GM10266 (cell line): ENCODE measurements around the gene ACBD6.

Source experiments
- DNase-seq: peaks from one replicate; pipeline ENCODE4 v3.0.0; 2012; ENCODE audit errors: extremely low spot score
- TF ChIP-seq, protein P1 (sequence below): IDR thresholded peaks from 2 replicates; pipeline ENCODE4 v1.5.1; 2012; ENCODE audit warnings: mild to moderate bottlenecking, low read depth; ENCODE audit not compliant: control insufficient read depth, insufficient read depth; ENCODE audit errors: missing control alignments

Gene ACBD6

DNA sequence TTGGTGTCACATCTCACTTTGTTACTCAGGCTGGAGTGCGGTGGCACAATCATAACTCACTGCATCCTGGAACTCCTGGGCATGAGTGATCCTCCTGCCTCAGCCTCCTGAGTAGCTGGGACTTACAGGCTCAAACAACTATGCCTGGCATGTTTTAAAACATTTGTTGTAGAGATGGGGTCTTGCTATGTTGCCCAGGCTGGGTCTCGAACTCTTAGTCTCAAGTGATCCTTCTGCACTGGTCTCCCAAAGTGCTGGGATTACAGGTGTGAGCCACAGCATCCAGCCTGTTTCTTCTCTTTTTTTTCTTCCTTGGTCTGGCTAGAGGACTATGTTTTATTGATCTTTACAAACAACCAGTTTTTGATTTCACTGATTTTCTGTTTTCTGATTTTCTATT is 207.7 kb downstream of the ACBD6 start:
- TF ChIP-seq, protein P1, sequence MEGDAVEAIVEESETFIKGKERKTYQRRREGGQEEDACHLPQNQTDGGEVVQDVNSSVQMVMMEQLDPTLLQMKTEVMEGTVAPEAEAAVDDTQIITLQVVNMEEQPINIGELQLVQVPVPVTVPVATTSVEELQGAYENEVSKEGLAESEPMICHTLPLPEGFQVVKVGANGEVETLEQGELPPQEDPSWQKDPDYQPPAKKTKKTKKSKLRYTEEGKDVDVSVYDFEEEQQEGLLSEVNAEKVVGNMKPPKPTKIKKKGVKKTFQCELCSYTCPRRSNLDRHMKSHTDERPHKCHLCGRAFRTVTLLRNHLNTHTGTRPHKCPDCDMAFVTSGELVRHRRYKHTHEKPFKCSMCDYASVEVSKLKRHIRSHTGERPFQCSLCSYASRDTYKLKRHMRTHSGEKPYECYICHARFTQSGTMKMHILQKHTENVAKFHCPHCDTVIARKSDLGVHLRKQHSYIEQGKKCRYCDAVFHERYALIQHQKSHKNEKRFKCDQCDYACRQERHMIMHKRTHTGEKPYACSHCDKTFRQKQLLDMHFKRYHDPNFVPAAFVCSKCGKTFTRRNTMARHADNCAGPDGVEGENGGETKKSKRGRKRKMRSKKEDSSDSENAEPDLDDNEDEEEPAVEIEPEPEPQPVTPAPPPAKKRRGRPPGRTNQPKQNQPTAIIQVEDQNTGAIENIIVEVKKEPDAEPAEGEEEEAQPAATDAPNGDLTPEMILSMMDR: no peak
- DNase-seq: no peak

DNA sequence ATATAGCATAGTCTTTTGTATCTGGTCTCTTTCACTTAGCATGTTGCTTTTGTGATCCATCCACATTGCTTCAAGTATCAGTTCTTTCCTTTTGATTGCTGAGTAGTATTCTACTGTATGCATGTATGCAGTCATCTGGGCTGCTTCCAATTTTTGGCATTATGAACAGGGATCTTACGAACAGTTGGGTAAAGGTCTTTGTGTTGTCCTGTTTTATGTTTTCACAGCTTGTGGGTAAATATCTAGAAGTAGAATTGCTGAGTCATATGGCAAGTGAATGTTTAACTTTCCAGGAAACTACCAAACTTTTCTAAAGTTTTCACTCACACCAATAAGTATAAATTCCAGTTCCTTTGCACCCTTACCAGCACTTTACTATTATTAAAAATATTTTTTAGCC is 211.4 kb downstream of the ACBD6 start:
- no peak for DNase-seq
- TF ChIP-seq, protein P1: no peak

DNA sequence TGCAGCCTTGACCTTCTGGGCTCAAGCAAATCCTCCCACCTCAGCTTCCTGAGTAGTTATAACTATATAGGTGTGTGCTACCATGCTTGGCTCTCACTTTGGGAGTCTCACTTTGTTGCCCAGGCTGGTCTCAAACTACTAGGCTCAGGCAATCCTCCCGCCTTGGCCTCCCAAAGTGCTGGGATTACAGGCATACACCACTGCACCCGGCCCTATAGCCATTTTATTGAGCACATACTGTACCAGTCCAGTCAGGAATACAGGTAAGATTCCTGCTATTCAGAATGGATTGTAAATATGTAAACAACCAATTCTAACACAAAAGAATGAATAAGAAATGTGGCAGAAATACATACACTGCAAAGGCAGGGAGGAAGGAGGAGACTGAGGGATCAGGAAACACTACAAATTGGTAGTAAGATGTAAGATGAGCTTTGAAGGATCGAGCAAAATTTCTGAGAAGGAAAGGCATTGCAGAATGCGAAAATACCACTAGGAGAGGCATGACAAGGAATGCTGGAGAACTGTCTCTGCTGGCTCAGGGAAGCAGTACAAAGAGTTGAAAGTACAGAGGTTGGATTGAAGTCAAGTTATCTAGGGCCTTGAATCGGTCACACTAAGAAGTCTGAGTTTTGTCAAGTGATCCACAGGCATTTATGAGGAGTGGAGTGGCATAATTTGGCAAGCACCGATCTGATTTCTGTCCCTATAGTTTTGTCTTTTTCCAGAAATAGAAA is 211.9 kb downstream of the ACBD6 start:
- TF ChIP-seq, protein P1: no peak
- no peak for DNase-seq

DNA sequence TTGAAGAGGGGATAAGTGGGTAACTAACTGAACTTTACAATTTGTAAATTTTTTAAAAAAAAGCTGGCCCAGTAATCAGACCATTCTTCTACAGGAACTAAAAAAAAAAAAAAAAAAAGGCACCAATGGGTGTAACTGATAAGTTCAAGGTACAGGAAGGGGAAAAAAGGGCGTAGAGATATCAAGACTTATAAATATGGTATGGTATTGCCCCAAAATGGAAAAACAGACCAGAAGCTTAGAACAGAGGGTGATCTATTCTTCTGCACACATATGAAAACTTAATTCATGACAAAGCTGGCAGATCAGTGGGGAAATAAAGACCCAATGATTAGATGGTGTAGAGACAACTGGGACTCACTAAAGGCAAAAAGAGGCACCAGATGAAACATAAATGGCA is 213.4 kb downstream of the ACBD6 start:
- DNase-seq: no peak
- TF ChIP-seq, protein P1: no peak

DNA sequence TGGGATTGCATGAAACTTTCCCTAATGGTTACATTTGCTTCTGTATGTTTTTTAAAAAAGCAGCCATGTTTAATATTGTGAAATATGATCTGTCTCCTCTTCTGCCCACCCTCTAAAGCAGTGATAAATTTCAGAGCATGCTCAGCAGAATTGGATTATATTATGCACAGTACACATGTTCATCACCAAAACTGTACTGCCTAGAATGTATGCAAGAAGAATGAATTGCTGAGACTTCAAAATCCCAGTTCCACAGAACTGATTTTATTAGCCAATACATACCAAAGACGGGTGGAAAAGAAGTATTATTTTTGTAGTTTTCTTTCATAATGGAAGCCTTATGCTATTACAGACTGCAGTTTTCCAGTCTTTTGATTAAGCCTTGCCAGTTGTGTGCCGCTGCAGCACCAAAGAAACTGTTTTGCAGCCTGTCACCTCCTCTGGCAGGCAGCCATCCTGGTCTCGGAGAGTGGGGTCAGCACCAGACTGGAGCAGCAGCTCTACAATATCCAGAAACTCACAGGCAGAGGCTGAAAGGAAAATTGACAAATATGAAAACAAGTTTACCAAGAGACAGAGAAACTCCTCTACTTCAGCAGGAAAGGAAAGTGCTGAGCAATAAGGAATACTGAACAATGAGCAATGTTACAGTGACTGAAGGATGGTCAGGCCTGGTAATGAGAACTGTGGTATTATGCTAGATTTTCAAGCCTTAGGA is 214.2 kb downstream of the ACBD6 start:
- TF ChIP-seq, protein P1: no peak
- DNase-seq: no peak

DNA sequence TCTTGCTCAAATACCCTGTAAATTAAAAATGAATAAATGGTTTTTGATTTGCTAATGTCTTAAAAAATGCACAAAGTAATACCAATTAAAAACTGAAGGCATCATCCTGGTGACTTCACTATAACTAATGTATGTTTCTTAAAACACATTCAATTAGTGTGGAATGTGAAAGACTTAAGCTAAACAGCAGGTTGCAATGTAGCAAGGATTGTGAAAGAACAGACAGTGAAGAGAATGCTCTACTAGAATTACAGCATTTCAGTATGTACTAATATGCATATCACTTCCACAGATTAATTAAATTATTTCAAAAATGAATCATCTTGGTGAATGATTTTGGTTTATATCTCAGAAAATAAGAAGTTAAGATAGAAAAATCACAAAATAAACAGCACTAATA is 216.0 kb downstream of the ACBD6 start:
- DNase-seq: no peak
- TF ChIP-seq, protein P1: no peak

DNA sequence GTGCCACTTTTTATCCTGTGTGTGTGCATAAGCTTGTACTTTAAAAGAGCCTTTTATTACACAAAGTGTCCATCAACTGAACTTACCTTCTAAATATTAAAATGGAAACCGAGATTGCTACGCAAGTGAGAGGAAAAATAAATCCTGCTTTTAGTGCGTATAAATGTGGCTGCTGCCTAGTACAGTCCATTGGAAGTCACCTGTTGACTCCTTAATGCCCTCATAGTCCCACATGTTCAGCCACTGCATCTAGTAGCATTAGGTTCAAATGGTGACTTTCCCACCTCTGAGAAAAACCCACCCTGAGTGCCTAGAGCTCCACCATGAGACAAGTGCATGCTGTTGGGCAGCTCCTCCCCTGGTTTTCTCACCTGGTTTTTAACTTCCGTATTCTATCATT is 219.3 kb downstream of the ACBD6 start:
- TF ChIP-seq, protein P1: no peak
- DNase-seq: no peak
